DOHH2 (cell line): ENCODE data around the gene IZUMO1.

Experiments
- H3F3A ChIP-seq: fragments of 200-600 bp; sonication (generic), shearing (Covaris generic); 2 replicates; pipeline ENCODE4 v1.6.0; 2016; ENCODE audit warnings: antibody characterized with exemption, mild to moderate bottlenecking; ENCODE audit not compliant: control insufficient read depth, insufficient read depth
- H3K27ac ChIP-seq: fragments of 200-600 bp; sonication (generic); 2 replicates; pipeline ENCODE4 v1.5.1; 2014; ENCODE audit warnings: low read depth, mild to moderate bottlenecking, low read length, moderate library complexity
- H3K27me3 ChIP-seq: fragments of 200-600 bp; sonication (generic); 2 replicates; pipeline ENCODE4 v1.6.1; 2014; ENCODE audit warnings: mild to moderate bottlenecking, low read length, mixed read lengths; ENCODE audit not compliant: control insufficient read depth
- H3K36me3 ChIP-seq: fragments of 200-600 bp; sonication (generic); 2 replicates; pipeline ENCODE4 v1.6.1; 2014; ENCODE audit warnings: mild to moderate bottlenecking, low read length, moderate library complexity, mixed read lengths; ENCODE audit not compliant: control insufficient read depth
- H3K4me1 ChIP-seq: fragments of 200-600 bp; sonication (generic); 2 replicates; pipeline ENCODE4 v1.6.1; 2014; ENCODE audit warnings: mild to moderate bottlenecking, low read length, mixed read lengths; ENCODE audit not compliant: control insufficient read depth
- H3K4me2 ChIP-seq: fragments of 200-600 bp; sonication (generic); 2 replicates; pipeline ENCODE4 v1.6.0; 2014; ENCODE audit warnings: mild to moderate bottlenecking, low read length, moderate library complexity
- H3K4me3 ChIP-seq: fragments of 200-600 bp; sonication (generic); 2 replicates; pipeline ENCODE4 v1.5.1; 2014; ENCODE audit warnings: mild to moderate bottlenecking, low read length, mixed read lengths
- H3K79me2 ChIP-seq: fragments of 200-600 bp; sonication (generic); 2 replicates; pipeline ENCODE4 v1.6.1; 2014; ENCODE audit warnings: mild to moderate bottlenecking, low read length, mixed read lengths; ENCODE audit not compliant: control insufficient read depth
- H3K9me2 ChIP-seq: fragments of 200-600 bp; sonication (generic); replicated peaks from 2 replicates; pipeline ENCODE4 v1.6.1; 2014; ENCODE audit warnings: mild to moderate bottlenecking, low read length, mixed read lengths; ENCODE audit not compliant: control insufficient read depth
- H3K9me3 ChIP-seq: fragments of 200-600 bp; sonication (generic); 2 replicates; pipeline ENCODE4 v1.6.1; 2014; ENCODE audit warnings: antibody characterized with exemption, low read length, mixed read lengths; ENCODE audit not compliant: control insufficient read depth, insufficient read depth
- H4K20me1 ChIP-seq: fragments of 200-600 bp; sonication (generic); 2 replicates; pipeline ENCODE4 v1.6.0; 2014; ENCODE audit warnings: low read depth, mild to moderate bottlenecking, antibody characterized with exemption, low read length, moderate library complexity; ENCODE audit not compliant: control insufficient read depth, insufficient read depth
- CTCF ChIP-seq: fragments of 200-600 bp; sonication (generic); IDR thresholded peaks from one replicate; pipeline ENCODE4 v1.5.1; 2014; ENCODE audit warnings: antibody characterized with exemption, mild to moderate bottlenecking, low read depth, low read length; ENCODE audit not compliant: poor library complexity, severe bottlenecking
- EZH2phosphoT487 ChIP-seq: fragments of 200-600 bp; sonication (generic); IDR thresholded peaks from 2 replicates; pipeline ENCODE4 v1.6.1; 2017; ENCODE audit warnings: borderline replicate concordance, mild to moderate bottlenecking, antibody characterized with exemption, low read length, moderate library complexity, mixed read lengths

IZUMO1 gene

DNA sequence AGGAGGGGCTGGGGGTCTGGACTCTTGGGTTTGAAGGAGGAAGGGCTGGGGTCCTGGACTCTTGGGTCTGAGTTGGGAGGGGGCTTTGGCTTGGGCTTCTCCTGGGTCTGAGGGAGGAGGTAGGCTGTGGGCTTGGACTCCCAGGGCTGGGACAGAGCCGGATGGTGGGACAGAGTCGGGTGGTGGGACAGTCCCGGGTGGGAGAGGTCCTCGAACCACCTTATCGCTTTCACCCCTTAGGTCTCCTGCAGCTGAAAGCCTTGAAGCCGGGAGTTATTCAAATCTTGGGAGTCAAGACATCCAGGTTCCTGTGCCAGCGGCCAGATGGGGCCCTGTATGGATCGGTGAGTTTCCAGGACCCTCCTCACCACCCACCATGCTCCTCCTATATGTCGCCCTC lies 10.0 kb upstream of the IZUMO1 start:
- no peaks in the 10 kb centered on the region for H4K20me1 ChIP-seq
- H3K9me2 ChIP-seq: no peaks in the 10 kb centered on the region
- no peak for TF ChIP-seq EZH2phosphoT487
- no peak for TF ChIP-seq CTCF
- H3K4me2 ChIP-seq: no peak overlapping the region
- 0 out of 2 replicates have a peak, but pooled peaks cover 2% of the 10 kb centered on the region for H3F3A ChIP-seq
- peaks cover 24% of the 10 kb centered on the region for H3K4me1 ChIP-seq
- H3K36me3 ChIP-seq: no peaks in the 10 kb centered on the region
- H3K79me2 ChIP-seq: no peaks in the 10 kb centered on the region
- H3K27me3 ChIP-seq: peaks cover 20% of the 10 kb centered on the region
- no peaks in the 10 kb centered on the region for H3K9me3 ChIP-seq
- H3K4me3 ChIP-seq: no peak overlapping the region
- H3K27ac ChIP-seq: no peak overlapping the region

DNA sequence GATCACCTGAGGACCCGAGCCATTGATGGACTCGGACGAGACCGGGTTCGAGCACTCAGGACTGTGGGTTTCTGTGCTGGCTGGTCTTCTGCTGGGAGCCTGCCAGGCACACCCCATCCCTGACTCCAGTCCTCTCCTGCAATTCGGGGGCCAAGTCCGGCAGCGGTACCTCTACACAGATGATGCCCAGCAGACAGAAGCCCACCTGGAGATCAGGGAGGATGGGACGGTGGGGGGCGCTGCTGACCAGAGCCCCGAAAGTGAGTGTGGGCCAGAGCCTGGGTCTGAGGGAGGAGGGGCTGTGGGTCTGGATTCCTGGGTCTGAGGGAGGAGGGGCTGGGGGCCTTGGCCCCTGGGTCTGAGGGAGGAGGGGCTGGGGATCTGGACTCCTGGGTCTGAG lies 9.5 kb upstream of the IZUMO1 start:
- peaks cover 27% of the 10 kb centered on the region for H3K4me1 ChIP-seq
- 0 out of 2 replicates have a peak, but pooled peaks cover 2% of the 10 kb centered on the region for H3F3A ChIP-seq
- no peak overlapping the region for H3K4me3 ChIP-seq
- no peaks in the 10 kb centered on the region for H4K20me1 ChIP-seq
- no peak overlapping the region for H3K27ac ChIP-seq
- H3K9me3 ChIP-seq: no peaks in the 10 kb centered on the region
- no peaks in the 10 kb centered on the region for H3K79me2 ChIP-seq
- no peaks in the 10 kb centered on the region for H3K9me2 ChIP-seq
- H3K36me3 ChIP-seq: no peaks in the 10 kb centered on the region
- H3K27me3 ChIP-seq: peaks cover 20% of the 10 kb centered on the region
- H3K4me2 ChIP-seq: no peak overlapping the region
- TF ChIP-seq EZH2phosphoT487: no peak
- TF ChIP-seq CTCF: no peak

GRCh38 chr19:48755787-48756186 lies 9.1 kb upstream of the IZUMO1 start:
- TF ChIP-seq CTCF: no peak
- Histone ChIP-seq H3K9me3 (no peaks in the 10 kb centered on the region), H3K4me1 (peaks cover 27% of the 10 kb centered on the region), H3K36me3 (no peaks in the 10 kb centered on the region), H3K27me3 (peaks cover 18% of the 10 kb centered on the region), H3K9me2 (no peaks in the 10 kb centered on the region), H3K27ac (no peak overlapping the region), H3K79me2 (no peaks in the 10 kb centered on the region), H3F3A (0 out of 2 replicates have a peak, but pooled peaks cover 2% of the 10 kb centered on the region), H3K4me3 (no peak overlapping the region), H4K20me1 (no peaks in the 10 kb centered on the region), H3K4me2 (no peak overlapping the region)
